ENCODE results near the gene FXYD1.
"Not testable (repeated sequence)": the region's sequence is repeated elsewhere in the genome, so short reads cannot be mapped to it uniquely, and the experiment has no call there.

Gene FXYD1

DNA sequence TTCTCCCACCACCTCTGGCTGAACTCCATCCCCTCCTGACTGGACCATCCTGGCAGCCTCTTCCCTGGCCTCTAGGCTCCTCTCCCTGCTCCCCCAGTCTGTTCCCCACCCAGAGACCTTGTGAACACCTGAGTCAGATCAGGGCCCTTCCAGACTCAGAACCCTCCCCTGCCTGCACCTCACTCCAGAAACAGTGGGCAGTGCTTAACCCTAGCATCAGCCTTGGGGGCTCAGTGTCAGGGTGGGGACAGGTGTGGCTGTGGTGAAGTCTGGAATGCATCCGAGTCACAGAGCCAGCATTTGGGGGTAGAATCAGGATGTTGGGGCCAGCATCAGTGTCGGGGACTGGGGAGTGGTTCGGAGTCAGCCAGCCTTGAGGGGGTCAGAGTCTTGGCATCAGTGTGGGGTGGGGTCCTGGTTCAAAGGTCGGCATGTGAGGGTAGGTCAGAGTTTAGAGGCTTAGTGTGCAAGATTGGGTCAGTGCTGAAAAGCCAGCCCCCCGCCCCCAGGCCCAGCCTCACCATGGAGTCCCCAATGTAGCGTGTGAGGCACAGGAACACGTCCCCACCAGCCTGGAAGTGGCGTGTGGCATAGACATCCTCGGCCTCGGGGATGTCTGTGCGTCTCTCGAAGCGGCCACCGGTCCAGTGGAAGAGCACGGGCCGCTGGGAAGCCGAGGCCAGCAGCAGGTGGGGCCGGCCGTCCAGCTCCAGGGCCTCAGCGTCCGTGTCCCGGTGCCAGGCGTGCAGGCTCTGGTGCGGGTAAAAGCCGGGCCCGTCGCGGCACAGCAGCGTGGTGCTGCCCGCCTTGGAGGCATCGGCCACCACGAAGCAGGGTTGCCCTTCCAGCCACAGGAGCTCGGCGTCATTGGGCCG is 12.6 kb upstream of the FXYD1 start:
- DNase-seq, result no peak

DNA sequence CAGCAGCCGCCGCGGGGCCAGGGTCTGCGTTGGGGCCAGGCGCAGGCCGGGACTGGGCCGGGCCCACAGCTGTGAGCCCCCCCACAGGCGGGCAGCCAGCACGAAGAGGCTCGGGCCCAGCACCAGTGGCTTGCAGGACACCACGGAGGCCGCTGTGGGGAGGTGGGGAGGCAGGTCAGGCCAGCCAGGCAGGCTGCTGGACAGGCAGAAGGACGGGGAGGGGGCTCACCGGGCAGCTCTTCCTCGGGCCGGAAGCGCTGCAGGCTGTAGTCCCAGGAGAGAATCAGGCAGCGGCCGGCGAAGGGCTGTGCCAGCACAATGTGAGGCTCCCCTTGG is 12.0 kb upstream of the FXYD1 start:
- DNase-seq, result no peak

DNA sequence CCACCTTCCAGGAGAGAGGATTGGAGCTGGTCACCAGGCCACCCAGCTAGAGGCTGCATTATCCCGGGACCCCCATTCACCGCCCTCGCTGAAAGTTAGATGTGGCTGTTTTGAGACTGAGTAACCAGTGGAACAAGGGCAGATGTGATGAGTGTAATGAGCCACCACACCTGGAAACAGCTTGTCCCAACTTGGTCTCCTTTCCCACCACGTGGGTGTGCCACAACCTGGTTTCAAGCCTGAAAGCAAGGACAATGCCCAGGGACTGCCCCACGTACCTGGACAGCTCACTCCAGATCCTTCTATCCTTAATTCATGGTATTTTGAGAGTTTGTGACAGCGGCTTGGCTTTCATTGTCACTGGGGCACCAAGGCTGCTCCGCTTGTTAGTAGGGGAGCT is 10.8 kb upstream of the FXYD1 start:
- DNase-seq, result no peak

DNA sequence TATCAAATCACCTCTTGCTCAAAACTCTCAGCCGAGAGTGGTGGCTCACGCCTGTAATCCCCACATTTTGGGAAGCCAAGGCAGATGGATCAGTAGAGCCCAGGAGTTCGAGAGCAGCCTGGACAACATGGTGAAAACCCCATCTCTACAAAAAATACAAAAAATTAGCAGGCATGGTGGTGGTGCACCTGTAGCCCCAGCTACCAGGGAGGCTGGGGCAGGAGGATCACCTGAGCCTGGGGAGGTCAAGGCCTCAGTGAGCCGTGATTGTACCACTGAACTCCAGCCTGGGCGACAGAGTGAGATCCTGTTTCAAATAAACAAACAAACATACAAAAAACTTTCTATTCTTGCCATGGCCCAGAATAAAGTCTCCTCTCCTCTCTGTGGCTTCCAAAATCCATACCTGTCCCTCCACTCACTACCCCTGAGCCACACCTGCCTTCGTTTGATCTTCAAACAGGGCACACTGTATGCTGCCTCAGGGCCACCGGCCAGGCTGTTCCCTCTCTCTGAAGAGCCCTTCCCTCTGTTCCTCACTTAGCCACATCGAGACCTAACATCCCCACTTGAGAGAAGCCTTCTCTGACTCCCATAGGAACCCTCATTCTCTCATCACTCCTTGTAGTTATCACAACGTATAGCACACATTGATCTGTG is 10.1 kb upstream of the FXYD1 start:
- no peak for DNase-seq

DNA sequence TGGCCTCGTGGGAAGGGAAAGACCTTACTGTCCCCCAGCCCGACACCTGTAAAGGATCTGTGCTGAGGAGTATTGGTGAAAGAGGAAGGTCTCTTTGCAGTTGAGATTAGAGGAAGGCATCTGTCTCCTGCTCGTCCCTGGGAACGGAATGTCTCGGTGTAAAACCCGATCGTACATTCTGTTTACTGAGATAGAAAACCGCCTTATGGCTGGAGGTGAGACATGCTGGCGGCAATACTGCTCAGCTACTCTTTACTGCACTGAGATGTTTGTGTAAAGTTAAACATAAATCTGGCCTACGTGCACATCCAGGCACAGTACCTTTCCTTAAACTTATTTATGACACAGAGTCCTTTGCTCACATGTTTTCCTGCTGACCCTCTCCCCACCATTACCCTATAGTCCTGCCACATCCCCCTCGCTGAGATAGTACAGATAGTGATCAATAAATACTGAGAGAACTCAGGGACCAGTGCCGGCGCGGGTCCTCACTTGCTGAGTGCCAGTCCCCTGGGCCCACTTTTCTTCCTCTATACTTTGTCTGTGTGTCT is 8.8 kb upstream of the FXYD1 start:
- not testable (repeated sequence) for DNase-seq

DNA sequence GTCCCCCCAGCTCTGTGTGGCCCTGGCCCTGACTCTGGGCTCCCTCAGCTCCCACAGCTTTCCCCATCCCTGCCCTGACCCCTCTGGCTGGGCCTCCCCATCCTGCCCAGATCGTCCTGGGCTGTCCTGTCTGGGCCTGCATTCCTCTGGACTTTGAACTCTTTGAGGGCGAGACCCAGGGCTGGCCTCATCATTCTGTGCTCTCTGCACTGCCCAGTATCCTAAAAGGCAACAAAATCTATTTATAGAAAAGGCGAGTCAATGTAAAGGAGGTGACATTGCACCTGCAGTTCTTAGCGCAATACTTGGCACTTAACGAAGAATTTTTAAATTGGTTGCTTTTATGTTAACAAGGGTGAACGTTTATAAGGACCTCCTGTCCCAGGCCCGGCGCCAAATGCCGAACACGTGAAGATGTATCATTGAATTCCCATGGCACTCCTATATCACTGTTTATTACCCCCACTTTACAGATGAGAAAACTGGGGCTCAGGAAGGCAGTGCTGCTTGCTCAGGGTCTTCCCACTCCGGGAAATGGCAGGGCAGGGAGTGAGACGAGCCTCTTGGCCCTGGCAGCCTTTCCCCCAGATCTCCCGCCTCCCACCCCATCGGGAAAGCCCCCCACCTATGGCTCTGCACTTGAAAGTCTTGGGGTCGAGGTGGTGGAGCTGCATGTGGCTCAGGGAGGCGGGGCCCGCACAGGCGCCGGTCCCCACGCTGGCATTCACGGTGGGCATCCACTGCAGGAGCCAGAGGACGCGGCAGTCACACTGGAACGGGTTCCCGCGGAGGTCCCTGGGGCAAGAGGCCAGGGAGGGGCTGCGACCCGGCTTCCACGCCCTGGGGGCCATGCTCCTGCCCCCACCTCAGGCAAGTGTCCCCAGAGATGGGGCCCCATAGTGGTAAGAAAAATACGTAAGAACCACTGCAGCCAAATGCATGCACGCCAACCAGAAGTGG is 7.6 kb upstream of the FXYD1 start:
- DNase-seq, result no peak

DNA sequence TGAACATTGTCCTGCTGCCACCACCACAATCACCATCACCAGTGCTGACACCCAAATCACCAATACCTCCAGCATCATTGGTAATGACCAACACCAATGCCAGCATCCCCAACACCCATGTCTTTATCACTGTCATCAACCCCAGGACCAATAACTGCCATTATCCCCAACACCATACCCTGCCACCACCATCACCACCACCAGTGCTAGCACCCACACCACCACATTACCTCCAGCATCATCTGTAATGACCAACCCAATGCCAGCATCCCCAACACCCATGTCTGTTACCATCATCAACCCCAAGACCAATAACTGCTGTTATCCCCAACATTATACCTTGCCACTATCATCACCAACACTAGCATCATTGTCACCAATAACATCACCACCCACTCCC is 6.4 kb upstream of the FXYD1 start:
- DNase-seq, result no peak

DNA sequence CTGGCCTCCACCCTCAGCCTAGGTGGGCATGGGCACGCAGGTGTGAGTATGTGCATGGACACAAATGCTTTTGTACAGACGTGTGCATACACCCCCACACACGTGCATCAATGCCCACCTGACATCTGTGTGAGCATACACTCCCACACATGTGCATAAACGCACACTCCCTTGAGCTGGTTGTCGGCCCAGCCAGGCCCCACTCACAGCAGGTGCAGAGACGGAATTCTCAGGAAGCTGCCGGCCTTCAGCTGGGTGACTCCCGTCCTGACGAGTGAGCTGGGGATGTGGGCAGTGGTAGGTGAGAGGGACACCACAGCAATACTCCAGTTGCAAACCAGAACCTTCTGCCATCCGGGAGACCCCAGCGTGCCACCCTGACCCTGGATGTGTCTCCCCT is 4.8 kb upstream of the FXYD1 start:
- no peak for DNase-seq

DNA sequence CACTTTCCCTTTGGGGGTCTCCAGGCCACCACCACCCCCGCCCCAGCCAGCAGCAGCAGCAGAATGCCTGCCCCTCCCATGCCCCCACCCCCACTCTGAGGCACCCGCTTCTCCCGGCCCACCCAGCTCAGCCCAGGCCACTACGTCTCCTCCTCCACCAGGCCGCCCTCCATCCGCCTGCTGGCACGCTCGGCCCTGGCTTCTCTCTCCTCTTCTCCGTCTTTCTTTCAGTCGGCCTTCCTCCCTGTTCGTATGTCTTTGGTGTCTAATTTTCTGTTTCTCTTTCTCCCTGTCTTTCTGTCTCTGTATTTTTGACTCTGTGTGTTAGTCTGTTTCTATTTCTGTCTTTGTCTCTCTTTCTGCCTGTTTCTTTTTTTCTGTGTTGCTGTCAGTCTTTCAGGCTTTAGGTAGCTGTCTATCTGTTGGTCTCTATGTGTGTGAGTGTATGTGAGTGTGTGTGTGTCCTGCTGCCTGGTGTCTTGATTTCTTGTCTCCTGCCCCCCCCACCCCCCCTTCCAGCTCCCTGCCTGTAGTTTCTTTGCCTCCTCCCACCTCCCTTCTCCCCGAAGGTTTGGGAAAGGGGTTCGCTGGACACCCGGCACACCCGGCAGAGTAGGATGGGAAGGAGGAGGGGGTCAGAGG is 3.9 kb upstream of the FXYD1 start, which contains the start of gene LGI4:
Gene LGI4 (minus strand): TSS at position 459 of the 642 bp plus-strand sequence. CDS start 379 bp downstream, at position 80.
- DNase-seq, result no peak

DNA sequence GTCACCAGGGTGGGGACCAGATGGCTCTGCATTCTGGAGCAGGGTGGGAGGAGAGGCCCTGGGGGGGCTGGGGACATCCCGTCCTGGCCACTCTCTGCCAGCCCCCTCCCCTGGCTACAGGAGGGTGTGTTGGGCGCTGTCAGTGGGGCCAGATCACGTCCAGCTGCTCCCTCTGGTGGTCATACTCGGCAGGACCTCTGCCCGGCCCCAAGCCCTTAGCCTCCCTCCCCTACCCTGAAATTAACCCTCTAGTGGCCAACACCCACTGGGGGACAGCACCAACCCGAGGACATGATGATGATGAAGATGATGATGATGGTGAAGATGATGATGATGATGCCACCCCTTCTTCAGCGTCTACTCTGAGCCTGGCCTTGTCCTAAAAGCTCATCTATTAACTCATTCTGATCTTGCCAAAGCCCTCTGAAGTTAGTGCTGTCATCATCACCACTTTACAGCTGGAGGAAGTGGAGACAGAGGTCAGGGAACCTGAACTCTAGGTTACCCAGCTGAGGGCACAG is 3.2 kb upstream of the FXYD1 start:
- peak; percentile 73 to 85 (median 83) for DNase-seq

DNA sequence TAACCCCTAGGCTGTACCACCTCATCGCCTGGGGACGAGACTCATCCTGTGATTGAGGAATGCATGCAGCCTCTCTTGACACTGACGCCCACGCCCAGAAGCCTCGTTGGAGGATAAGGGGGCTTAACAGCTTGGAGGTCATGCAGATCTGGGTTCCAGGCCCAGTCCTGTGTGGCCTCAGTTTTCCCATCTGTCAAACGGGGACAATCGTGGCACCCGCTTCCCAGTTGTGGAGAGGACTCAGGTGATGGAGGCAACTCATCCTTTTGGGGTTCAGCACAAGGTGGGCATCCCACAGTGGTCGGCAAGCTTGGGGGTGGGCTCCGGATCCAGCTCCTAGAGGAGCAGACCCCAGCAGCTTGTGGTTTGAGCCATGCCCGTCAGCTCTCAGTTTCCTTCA is 2.4 kb upstream of the FXYD1 start:
- no peak for DNase-seq

DNA sequence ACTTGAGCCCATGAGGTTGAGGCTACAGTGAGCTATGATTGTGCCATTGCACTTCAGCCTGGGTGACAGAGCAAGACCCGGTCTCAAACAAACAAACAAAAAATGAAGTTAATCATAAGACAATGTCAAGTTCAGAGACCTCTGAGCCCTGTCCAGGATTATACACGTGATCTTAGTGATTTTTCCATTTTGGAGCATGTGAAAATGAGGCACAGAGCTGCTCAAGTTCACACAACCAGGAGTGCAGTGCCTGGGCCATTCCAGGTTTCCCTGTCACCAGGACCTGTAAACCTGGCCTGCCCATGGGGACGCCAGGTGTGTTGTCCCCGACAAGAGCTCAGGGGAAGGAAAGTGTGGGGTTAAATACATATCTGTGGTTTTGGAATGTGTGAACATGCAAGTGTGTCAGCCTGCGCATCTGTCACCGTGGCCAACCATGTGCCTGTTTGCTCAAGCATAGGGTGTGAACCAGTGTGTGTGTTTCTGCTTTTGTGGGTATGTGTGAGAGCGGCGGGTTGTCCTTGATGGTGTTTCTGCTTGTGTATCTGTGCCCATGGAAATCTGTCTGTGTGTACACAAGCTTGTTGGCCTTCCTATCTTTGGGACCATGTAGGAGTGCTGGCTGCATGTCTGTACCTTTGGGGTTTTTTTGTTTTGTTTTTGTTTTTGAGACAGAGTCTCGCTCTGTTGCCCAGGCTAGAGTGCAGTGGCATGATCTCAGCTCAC is 1.5 kb upstream of the FXYD1 start:
- no peak for DNase-seq

DNA sequence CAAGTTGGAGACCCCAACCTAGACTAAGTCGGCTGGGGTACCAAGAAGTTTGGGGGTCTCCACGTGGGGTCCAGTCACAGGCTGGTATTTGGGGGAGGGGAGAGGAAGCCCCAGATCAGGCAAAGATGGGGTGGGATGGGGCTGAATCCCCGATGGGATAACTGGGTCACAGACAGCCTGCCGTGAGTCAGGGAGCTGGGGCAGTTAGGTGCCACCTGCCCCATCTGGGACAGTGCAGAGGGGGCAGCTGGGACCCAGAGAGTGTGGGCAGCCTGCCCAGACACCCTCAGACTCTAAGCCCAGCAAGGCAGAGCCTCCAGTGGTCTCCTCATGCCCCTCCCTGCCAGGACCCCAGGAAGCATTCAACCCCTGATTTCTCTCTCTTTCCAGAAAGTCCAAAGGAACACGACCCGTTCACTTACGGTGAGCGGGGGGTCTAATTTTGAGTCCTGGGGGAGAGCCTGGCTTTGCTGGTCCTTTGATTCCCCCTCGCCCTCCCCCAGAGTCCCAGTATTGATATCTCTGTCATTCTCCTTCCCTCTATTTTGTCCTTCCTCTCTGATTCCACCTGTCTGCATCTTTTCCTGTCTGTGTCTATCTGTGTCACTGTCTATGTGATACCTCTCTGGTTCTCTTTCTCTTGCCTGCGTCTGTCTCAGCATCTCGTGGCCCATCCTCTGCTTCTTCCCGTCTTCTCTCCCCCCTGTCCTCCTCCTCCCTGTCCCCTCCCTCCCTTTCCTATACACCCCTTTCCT is 1.8 kb downstream of the FXYD1 start:
- no peak for DNase-seq

DNA sequence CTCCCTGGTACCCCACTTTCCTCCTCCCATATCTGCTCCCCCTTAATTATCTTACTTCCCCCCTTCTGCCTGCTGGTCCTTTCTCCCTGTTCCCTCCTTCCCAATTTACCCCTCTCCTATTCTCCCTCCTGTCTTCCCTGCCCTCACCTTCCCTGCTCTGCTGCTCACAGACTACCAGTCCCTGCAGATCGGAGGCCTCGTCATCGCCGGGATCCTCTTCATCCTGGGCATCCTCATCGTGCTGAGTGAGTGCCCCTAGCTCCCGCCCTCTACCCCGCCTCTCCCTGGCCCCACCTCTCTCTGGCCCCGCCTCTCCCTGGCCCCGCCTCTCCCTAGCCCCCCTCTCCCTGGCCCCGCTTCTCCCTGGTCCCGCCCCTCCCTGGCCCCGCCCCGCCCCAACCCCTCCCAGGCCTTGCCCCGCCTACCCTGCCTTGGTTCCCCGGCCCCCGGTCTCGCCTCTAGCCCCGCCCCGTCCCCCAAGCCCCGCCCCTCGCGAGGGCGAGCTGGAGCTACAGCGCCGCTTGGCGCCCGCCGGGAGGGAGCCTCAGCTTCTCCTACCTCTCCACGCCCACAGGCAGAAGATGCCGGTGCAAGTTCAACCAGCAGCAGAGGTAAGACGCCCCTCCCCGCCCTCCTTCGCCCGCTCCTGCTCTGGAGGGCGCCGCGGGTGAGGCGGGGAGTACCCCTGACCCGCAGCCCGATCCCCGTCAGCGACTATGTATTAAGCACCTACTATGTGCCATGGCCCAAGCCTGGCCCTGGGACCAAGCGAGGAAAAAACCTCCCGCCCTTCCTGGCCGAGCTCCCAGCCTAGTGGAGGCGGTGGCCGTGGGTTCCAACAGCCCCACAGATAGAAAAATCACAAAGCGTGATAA is 2.6 kb downstream of the FXYD1 start:
- peak; percentile 87 to 98 (median 93) for DNase-seq

DNA sequence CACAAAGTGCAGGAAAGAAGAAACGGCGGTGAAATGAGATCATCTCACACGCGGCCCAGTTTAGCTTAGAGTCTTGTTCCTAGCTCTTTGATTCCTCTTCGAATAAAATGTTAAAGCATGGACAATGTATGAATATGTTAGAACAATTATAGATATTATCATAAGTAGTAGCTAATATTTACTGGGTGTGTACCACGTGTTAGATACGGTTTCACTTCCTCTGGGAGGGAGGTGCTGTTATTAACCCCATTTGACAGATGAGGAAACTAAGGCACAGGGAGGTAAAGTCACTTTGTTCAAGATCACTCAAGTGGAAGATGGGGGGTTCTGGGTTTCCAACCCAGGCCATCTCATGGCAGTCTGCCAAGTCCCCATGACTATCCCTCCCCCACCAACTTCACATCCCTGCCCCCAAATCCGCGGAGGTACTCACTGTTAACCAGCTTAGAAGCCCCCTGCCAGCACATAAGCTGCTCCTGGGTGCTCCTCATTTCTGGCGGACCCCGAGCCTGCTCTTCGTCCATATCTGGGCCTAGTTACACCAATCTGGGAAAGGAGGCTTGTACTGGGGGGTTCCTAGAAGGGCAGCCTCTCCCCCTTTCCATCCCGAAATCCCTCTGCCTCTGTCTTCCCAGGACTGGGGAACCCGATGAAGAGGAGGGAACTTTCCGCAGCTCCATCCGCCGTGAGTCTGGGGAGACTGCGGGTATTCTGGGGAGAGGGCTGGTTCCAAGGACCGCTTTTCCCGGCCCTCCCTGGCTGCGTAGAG is 3.4 kb downstream of the FXYD1 start:
- DNase-seq, result peak in 2 of 3 donors; percentile 57 to 62

DNA sequence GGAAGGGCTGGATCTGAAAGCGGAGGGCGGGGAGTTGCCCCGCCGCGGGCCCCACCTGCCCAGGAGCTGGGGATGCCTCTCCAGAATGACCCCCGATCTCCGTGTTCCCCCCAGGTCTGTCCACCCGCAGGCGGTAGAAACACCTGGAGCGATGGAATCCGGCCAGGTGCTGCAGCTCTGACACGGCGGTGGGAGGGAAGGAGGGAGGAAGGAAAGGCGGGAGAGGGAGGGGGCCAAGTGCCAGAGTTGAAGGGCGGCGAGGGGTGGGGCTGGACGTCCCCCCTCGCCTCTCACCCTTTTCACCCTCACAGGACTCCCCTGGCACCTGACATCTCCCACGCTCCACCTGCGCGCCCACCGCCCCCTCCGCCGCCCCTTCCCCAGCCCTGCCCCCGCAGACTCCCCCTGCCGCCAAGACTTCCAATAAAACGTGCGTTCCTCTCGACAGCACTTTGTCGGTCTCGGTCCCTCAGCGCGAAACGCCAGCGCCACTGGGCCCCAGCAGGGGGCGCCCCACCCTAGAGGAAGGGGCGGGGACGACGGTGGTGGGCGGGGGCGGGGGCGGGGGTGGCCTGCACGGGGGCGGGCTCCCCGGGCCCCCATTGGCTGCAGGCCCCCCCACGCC is 4.1 kb downstream of the FXYD1 start:
- DNase-seq, result peak; percentile 50 to 81 (median 64)

DNA sequence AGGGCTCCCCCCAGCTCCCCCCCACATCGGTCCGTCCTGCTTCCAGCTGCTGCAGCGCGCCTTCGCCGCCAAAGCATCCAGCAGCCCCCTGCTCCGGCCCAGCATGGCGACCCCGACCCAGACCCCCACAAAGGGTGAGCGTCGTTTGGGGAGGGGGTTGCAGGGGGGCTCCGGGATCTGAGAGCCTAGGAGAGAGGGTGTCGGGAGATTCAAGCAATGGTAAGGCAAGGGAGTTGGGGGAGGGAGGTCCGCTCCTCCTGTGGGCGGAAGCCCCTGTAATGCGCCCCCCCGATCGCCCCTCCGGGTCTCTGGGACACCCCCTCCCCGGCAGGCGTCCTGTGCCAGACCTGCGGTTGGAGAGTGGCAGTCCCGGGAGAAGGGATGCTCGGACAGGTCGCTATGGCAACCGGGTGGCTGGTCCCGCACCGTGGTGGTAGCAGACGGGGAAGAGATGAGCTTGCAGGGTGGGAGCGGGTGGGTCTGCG is 4.6 kb downstream of the FXYD1 start, which contains the start of gene FXYD7:
Gene FXYD7 (plus strand): TSS at position 25 of the 485 bp plus-strand sequence. CDS start 79 bp downstream, at position 104.
- DNase-seq, result no peak

DNA sequence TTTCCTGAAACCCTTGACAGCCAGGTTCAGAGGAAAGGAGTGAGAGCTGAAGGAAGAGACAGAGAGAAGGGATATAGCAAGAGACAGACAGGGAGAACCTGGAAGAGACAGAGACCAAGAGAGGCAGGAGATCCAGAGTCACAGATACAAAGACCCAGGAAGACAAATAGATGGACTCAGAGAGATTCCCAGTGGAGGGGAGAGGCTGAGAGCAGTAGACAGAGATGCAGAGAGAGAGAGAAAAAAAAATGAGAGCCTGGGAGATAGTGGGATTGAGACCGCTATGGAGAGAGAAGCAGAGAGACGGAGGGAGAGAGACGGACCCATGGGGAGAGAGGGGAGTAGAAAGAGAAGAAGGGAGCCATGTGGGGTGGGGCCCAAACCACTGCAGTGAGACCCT is 5.2 kb downstream of the FXYD1 start:
- no peak for DNase-seq

All from suppressor macrophage treated with lipopolysaccharide for 1 hour (primary cell).